HG03575 (cell line): ENCODE results near the gene FER.
"Not testable (repeated sequence)": the region's sequence is repeated elsewhere in the genome, so short reads cannot be mapped to it uniquely, and the experiment has no call there.

Source experiments
- ATAC-seq: cut with Tn5 transposase; IDR thresholded peaks from one replicate; pipeline ENCODE4 v1.9.1; 2021; ENCODE audit not compliant: unreplicated experiment, insufficient number of reproducible peaks, low FRiP score; ENCODE audit errors: extremely low read depth

FER gene

DNA sequence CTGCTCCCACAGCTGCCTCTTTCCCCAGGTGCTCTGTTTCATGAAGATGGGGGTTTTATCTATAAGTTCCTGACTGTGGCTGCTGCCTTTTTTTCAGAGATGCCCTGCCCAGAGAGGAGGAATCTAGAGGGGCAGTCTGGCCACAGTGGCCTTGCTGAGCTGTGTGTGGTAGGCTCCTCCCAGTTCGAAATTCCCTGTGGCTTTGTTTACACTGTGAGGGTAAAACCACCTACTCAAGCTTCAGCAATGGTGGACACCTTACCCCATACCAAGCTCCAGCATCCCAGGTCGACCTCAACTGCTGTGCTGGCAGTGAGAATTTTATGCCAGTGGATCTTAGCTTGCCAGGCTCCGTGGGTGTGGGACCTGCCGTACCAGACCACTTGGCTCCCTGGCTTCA, 250.0 kb downstream of the FER start:
- ATAC-seq = no peak

DNA sequence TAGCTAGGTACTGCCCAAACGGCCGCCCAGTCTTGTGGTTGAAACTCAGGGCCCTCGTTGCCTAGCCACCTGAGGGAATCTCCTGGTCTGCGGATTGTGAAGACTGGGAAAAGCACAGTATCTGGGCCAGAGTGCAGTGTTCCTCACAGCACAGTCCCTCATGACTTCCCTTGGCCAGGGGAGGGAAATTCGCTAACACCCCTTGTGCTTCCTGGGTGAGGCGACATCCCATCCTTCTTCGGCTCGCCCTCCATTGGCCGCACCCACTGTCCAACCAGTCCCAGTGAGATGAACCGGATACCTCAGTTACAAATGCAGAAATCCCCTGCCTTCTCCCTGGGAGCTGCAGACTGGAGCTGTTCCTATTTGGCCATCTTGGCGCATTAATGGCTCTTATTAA, 250.5 kb downstream of the FER start:
- ATAC-seq = no peak

DNA sequence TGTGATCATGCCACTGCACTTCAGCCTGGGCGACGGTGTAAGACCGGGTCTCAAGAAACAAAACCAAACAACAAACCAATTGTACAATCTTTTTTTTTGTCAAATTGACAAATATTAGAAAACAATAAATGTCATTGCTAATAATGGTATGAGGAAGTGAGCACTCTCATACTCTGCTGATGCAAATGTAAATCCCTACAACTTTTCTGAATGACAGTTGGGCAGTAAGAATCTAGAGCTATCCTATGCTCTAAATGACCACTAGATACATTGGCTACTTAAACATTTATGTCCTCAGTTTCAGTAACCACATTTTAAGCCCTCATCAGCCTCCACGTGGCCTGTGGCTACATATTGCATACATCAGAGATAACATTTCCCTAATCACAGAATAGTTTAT, 256.2 kb downstream of the FER start:
- ATAC-seq = no peak

DNA sequence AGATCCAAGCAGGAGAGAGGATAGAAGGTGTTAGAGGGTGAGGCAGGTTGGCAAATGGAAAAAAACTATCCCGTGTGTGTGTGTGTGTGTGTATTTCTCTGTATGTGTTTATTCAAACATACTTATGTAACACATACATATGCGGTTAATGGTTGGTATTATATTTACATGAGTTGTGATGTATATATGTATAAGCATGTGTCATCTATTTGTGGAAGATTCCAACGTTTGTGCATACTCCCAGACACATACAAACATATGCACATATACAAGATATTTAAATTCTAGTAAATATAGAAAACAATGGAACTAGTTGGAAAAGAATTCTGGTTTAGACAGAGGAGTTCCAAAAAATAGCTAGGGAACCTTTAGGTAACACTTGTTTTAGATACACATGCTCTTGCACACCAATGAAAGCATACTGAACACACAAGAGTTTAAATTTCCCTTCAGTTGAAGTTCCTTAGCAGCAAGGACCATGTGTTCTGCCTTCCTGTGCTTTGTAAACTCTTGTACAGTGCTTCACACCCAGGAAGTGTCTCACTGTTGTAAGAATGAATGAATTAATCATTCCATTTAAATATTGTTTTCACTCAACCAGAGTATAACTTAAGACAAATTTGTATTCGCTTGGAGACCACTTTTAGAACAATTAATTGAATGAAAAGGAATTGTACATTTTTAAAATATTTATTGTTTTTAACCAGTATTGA, 257.8 kb downstream of the FER start:
- no peak for ATAC-seq

DNA sequence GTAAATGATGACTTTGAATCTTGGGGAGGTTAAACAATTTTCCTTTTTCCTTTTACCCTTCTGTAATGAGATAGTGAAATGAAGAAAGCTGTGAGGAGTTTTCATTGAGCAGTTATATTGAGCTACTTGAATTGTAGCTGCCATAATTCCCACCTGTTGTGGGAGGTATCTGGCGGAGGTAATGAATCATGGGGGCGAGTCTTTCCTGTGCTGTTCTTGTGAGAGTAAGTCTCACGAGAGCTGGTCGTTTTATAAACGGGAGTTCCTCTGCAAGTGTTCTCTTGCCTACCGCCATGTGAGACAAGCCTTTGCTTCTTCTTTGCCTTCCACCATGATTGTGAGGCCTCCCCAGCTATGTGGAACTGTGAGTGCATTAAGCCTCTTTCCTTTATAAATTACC, 258.4 kb downstream of the FER start:
- no peak for ATAC-seq

DNA sequence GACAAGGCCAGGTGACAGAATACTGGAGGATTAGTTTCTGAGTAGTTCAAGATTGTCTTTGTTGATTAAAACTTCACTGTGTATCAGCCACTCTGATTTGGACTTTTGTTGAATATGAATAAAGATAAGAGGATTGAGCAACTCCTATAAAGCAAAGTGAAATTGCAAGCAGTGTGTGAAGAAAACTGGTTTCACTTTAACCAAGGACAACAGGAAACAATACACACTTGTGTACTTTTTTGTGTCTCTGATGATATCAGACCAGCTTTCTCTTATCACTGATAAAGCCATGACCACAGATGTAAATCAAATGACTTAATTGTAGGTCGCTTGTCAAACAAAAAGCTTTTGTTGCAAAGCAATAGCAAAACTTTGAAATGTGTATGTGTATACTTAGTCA, 268.6 kb downstream of the FER start:
- no peak for ATAC-seq

DNA sequence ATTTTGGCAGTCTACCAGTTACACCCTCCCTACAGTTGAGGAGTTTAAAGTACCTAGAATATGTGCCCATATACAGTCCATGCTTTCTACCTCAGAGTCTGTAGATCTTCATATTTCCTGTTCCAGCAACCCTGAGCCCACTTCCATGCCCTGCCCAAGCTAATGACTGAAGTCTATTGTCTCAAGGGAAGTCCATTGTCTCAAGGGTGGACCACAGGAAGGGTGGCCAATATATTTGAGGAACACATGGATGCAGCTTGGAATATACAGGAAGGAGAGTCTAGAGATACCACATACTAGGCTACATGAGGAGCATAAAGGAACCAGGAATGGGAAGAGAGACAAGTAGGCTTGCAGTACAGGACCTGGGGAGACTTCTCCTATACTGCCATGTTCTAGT, 274.4 kb downstream of the FER start:
- ATAC-seq = no peak

DNA sequence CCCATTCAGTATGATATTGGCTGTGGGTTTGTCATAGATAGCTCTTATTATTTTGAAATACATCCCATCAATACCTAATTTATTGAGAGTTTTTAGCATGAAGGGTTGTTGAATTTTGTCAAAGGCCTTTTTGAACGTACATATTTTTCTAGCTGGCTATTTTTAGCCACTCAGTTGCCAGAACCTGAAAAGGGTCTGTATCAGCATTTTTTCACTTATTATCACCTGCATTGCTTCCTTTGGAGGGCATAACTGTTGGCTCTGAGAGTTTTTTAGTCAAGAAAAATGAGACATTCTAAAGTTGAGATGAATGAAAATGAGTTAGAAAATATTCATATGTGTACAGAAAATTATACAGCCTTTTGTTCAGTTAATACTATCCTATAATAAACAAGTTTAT, 278.0 kb downstream of the FER start:
- not testable (repeated sequence) for ATAC-seq

DNA sequence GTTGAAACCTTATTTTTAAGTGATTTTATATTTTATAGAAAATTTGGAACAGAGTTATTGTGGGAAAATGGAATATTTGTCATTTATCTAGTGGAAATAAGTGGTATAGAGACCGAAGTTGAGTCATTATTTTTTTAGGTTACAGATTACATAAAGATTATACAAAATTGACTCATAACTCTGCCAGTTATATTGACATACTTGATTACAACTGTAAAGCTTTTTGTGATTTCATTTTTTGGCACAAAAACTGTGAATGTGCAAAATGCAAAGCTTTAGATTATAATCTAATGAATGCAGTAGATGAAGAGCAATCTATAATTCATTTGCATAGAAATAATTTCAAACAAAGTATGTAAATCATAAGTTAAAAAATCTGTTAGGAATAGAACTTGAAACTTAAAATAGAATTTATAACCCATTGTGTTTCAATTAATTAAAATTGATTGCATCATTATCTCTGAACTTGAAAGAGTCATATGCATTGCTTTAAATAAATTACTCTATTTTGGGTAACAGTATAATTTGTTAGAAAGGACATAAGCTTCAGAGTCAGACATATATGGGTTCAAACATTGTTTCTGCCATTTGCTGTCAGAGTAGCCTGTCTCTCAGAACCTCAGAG, 280.4 kb downstream of the FER start:
- ATAC-seq = no peak

DNA sequence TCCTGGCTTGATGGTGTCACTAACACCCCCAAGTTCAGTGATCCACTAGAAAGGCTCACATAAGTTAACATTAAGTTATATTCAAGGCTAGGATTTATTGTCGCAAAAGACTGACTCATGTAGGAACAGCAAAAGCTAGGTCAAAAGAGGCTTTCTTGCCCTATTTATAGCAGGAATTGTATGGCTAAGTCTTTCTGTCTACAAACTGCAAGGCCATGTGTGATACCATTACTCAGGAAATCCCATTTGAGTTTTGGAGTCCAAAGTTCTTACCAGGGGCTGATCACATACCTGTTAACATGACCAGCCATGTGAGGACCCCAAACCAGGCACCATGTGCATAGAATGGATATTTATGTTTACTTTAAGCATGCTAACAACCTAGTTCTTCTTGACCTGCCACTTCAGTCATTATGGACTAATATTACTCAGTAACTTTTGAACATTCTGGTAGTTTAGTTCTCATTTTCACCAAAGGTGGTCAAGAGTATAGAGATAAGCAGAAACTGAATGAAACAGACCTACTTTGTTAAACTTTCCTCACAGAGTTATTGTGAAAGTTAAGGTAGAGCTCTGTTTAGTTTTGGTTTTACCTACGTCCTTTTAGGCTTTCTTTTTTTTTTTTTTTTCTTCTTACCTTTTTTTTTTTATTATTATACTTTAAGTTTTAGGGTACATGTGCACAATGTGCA, 281.1 kb downstream of the FER start:
- peak; percentile 68 for ATAC-seq

DNA sequence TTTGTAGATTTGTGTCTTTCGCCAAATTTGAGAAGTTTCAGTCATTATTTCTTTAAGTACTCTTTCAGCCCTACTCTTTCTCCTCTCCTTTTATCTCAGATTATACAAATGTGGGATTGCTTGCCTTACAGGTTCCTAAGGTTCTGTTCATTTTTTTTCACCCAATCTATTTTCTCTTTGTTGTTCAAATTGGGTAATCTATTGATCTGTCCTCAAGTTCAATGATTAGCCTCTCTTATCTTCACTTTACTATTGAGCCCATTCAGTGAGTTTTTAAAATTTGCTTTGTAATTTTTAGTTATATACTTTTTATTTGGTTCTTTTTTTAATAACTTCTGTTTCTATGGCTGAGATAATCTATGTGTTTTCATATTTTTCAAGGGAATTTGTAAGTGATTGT, 282.1 kb downstream of the FER start:
- ATAC-seq = no peak

DNA sequence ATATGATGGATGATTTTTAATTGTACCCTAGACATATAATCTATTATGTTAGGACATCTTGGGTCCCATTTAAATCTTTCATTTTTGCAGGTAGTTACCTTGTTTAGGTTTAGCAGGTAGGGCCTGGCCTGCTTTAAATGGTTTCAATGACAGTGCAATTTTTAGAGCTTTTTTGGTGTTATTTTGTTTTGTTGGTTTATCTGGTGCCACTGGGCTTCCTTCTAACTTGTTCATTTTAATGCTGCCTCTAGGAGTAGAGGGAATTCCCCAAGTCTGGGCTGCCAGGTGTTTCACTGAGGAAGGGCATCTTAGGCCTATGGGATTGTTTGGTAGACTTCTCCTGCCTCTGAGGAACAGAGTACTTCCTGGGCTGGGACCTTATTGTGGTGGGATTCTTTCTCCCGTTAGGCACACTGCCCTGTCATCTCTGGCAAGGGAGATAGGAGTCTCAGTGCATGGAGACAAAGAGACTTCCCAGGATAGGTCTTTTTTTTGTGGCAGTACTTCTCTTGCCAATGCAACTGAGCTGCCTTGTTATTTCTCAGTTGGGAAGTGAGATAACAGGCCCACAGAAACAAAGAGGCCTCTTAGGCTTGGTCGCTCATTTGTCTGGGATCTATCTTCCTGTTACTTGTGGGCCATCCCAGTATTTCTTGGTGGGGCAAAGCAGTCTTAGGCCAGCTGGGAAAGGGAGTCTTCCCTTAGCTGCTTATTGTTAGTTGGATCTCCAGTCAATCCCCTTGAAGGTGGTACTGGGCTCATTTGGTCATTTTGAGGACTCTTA, 282.9 kb downstream of the FER start:
- no peak for ATAC-seq

DNA sequence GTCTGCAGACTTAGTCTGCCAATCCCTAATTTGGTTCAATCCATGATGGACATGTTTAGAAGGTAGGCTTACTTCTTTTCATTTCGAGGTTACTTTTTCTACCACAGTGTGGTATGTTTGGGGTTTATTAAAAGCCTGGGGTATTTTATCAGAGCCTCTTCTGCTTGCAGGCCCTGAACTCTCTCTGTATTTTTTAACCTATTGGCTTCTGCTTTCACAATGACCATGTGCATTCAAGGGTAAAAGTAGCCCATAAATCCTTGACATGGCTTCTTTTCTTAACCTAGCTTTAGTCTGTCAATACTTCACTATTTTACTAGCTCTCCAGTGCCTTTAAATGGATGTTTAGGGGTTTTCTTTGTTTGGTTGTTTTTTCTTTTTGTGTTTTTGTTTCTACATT, 286.6 kb downstream of the FER start:
- ATAC-seq = no peak

DNA sequence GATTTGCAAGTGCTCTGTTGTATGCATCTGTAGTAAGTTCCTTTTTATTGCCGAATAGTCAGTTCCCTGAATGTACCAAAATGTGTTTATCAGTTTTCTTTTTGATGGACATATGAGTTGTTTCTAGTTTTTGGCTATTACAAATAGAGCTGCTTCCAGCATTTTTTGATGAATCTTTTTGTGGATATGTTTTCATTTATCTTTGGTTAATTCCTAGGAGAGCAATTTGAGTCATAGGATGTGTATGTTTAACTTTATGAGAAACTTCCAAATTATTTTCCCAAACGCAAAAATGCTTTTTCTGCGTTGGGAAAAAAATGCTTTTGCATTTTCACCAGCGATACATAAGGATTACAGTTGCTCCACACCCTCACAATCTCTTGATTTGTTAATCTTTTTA, 287.7 kb downstream of the FER start:
- no peak for ATAC-seq

DNA sequence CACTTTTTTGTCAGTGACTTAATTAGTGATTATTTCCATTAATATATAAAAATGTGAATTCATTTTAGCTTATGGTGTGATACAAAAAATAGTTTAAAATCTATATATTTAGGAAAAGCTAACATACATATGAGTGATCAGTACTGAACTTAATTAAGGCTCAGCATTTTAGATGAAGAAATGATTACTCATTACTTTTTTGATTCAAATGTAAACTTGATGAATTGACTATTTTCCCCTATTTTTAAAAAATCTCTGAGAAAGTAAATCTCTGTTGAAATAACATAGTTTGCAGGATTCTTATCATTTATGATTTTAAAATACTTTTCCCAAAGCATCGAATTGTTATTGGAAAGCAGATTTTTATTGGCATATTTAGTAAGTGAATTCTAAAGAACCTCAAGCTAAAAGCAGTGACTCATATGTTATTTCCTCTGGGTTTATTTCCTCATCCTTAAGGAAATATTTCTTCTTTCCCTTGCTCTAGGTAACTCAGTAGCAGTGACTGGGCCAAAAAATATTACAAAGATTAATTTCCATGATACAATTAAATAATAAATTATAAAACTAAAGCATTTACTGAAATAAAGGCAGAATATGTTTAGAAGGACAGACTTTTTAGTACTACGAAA, 290.6 kb downstream of the FER start:
- ATAC-seq = no peak

DNA sequence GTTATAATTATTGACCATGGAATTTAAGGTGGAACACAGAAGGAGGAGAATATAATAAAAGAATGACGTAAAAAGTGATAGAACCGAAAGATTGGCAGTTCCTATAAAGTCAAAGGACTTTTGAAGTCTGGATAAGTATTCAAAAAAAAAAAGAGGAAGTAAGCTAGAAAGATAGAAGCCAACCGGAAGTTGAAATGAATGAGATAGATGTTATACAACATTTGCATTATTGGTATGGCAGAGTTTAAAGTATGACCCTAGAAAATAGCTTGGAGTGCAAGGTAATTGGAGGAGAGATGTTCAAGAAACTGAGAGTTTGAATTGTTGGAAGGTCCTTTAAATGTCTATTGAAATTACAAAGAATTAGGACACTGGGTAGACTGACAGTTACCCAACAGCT, 293.6 kb downstream of the FER start:
- no peak for ATAC-seq

DNA sequence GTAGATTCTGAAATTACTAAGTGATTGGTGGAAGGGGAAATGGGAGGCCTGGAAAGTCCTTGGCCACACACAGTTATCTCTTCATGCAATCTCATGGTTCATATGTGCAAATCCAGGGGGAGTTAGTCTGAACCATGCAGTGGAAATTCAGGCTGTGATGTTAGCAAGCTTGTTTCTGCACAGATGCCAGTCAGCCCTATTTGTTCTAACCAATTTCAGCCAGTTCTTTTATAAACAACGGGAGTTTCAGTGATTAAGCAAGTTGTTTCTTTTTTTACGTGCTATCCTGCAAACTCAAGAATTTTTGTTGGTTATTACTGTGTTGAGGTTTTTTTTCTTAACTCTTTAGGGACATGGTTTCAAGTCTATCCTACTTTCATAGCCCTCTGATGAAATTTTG, 298.0 kb downstream of the FER start:
- no peak for ATAC-seq

DNA sequence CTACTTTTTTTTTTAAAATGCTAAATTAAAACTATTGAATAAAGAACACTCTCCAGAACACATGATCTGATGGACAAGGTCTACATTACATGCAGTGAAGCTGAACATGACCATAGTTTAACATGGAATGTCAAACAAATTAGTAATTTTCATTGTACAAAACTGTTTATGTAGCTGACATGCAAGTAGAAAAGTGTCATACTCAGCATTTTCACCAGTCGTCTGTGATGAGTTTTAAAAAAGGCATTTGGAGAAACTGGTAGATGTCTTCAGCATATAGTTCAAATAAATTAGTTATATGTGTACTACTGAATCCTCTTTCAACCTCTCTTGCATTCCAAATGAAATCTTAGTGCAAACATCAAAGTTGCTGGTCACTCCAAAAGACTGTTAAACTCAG, 301.9 kb downstream of the FER start:
- no peak for ATAC-seq

DNA sequence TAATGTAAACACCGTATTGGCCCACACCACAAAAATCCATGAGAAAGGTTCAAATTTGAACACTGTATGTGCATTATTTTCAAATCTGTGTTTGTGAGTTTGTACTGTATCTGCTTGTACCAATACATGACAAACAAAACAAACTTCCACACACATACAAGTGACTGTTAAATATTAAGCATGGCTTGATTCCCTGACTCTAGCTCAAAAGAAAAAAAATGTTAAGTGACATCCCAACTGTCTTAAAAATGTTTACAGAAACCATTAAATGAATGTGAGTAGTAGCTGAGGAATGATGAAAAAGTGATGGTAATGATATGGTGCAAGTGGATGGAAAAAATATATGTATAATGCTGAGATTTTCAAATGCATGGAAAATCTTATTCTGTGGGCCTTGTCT, 302.6 kb downstream of the FER start:
- not testable (repeated sequence) for ATAC-seq
